ENCODE measurements around the gene ADGRL3.
A peak's percentile ranks its signal among the peaks of the same experiment; 100 is the strongest.
"Not testable (repeated sequence)": the region's sequence is repeated elsewhere in the genome, so short reads cannot be mapped to it uniquely, and the experiment has no call there.

The ADGRL3 gene

DNA sequence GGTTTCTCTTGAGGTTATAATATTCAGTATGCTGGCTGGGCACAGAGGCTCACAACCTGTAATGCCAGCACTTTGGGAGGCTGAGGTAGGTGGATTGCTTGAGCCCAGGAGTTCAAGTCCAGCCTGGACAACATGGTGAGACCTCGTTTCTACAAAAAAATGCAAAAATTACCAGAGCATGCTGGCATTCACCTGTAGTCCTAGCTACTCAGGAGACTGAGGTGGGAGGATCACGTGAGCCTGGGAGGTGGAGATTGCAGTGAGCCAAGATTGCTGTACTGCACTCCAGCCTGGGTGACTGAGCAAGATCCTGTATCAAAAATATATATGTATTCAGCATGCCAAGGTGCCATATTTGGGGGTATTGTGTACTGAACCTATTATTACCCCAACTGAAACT lies 552.5 kb downstream of the ADGRL3 start:
- DNase-seq (ENCODE audit: low read depth, low spot score) = no peak

- DNase-seq (ENCODE audit: low read depth, low spot score) = no peak
These were observed 553.6 kb downstream of the ADGRL3 start for GRCh38 chr4:61753739-61754138.

GRCh38 chr4:61756937-61757336 lies 556.8 kb downstream of the ADGRL3 start:
- DNase-seq (ENCODE audit: low read depth, low spot score) = not testable (repeated sequence)

DNA sequence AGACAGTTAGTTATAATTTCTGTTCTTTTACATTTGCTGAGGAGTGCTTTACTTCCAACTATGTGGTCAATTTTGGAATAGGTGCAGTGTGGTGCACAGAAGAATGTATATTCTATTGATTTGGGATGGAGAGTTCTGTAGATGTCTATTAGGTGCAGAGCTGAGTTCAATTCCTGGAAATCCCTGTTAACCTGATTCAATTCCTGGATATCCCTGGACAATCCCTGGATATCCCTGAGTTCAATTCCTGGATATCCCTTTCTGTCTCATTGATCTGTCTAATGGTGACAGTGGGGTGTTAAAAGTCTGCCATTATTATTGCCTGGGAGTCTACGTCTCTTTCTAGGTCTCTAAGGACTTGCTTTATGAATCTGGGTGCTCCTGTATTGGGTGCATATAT lies 557.9 kb downstream of the ADGRL3 start:
- not testable (repeated sequence) for DNase-seq (ENCODE audit: low read depth, low spot score)

DNA sequence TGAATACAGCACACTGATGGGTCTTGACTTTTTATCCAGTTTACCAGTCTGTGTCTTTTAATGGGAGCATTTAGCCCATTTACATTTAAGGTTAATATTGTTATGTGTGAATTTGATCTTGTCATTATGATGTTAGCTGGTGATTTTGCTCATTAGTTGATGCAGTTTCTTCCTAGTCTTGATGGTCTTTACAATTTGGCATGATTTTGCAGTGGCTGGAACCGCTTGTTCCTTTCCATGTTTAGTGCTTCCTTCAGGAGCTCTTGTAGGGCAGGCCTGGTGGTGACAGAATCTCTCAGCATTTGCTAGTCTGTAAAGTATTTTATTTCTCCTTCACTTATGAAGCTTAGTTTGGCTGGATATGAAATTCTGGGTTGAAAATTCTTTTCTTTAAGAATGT lies 558.5 kb downstream of the ADGRL3 start:
- DNase-seq (ENCODE audit: low read depth, low spot score) = not testable (repeated sequence)

- DNase-seq (ENCODE audit: low read depth, low spot score) = not testable (repeated sequence)
These were observed 559.1 kb downstream of the ADGRL3 start for GRCh38 chr4:61759245-61759644.

DNA sequence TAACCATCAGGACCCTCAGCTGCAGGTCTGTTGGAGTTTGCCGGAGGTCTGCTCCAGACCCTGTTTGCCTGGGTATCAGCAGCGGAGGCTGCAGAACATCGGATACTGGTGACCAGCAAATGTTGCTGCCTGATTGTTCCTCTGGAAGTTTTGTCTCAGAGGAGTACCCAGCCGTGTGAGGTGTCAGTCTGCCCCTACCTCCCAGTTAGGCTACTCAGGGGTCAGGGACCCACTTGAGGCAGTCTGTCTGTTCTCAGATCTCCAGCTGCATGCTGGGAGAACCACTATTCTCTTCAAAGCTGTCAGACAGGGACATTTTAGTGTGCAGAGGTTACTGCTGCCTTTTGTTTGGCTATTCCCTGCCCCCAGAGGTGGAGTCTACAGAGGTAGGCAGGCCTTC lies 559.8 kb downstream of the ADGRL3 start:
- not testable (repeated sequence) for DNase-seq (ENCODE audit: low read depth, low spot score)

DNA sequence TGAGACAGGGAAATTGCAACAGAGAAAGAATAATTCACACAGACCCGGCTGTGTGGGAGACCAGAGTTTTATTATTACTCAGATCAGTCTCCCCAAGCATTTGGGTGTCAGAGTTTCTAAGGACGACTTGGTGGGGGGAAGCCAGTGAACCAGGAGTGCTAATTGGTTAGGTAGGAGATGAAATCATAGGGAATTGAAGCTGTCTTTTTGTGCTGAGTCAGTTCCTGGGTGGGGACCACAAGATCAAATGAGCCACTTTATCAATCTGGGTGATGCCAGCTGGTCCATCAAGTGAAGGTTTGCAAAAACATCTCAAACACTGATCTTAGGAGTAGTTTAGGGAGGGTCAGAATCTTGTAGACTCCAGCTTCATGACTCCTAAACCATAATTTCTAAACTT lies 560.7 kb downstream of the ADGRL3 start:
- no peak for DNase-seq (ENCODE audit: low read depth, low spot score)

DNA sequence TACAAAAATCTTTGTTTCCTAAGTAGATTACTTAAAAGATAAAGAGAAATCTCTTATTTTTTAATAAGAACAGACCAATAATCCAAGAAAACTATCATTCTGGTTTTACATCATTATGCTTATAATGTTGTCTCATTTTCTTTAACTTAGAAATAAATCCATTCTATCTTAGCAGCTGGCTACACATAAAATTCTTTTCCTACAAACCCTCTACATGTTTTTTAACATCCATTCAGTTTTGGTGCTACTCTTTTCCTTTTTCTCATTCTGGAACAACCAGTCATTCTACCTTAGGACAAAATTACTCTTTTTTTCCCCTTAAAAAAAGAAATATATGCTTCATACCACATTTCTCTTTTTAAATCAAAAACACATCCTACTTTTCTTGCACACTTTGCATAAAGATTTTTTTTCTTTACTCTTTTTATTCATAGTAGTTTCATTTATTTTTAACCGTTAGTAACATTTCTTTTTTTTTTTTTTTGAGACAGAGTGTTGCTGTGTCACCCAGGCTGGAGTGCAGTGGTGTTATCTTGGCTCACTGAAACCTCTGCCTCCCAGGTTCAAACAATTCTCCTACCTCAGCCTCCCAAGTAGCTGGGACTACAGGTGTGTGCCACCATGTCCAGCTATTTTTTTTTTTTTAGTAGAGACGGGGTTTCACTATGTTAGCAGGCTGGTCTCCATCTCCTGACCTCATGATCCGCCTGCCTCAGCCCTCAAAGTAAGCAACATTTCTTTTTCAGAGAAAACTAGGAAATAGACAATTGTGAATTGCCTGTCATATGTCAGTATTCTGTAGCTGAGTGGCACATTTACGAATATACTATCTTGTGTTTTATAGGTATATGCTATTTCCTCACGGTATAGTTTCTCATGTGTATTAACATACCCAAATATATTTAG lies 562.8 kb downstream of the ADGRL3 start:
- DNase-seq (ENCODE audit: low read depth, low spot score) = no peak

- DNase-seq (ENCODE audit: low read depth, low spot score) = no peak
These were observed 563.6 kb downstream of the ADGRL3 start for GRCh38 chr4:61763682-61764081.

GRCh38 chr4:61764090-61764489 lies 564.0 kb downstream of the ADGRL3 start:
- not testable (repeated sequence) for DNase-seq (ENCODE audit: low read depth, low spot score)

- DNase-seq (ENCODE audit: low read depth, low spot score) = not testable (repeated sequence)
These were observed 569.5 kb downstream of the ADGRL3 start for GRCh38 chr4:61769444-61770167.

DNA sequence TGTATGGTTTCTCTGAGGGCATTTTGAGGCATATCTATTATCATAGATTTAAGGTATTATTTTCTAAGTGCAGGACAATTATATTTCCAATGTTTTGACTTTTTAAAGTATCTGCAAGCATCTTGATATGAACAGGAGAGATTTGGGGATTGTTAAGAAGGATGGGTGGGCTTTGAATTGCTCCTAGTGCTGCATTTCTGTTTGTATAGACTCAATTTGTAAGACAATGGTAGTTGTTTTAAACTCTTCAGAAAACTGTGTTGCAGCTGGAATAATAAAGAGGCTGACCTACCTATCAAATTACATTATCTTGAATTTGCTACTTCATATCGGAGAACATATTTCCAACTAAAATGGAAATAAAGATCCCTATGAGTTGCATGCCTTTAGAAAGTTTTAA lies 570.3 kb downstream of the ADGRL3 start:
- peak; percentile 20 for DNase-seq (ENCODE audit: low read depth, low spot score)

GRCh38 chr4:61771056-61771455 lies 570.9 kb downstream of the ADGRL3 start:
- DNase-seq (ENCODE audit: low read depth, low spot score) = no peak

DNA sequence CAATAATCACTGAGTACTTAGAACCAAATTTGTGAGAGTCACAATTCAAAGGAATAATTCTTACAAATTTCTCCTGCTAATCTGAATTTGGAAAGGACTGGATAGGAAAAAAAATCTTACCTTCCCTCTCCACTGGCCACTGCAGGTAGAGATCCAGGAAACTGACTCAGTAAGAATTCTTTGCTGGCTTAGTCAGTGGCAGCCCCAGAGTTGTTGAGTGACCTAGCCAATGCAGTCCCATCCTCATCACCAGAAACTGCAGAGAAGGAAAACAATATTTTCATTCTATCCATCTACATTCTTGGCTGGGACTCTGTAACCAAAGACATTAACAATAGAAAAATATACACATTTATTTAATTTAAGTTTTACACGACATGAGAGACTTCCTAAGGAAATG lies 572.0 kb downstream of the ADGRL3 start:
- DNase-seq (ENCODE audit: low read depth, low spot score) = no peak

DNA sequence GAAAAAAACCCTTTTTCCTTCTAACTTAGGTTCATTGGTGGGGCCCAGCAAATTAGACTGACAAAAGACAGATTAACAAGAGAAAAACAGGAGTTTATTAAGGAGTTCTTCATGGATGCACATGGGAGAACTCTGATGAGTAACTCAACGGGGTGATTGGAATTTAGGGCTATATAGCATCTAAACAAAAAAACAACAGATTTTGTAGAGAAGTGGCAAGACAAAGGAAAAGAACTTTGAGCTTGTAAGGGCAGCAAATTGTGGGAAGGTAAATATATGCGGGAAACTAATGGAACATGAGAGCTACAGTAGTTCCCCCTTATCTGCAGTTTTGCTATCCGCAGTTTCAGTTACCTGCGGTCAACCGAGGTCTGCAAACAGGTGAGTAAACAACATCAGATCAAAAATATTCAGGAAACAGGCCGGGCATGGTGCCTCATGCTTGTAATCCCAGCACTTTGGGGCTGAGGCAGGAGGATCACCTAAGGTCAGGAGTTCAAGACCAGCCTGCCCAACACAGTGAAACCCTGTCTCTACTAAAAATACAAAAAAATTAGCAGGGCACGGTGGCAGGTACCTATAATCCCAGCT lies 573.6 kb downstream of the ADGRL3 start:
- no peak for DNase-seq (ENCODE audit: low read depth, low spot score)

GRCh38 chr4:61782133-61782532 lies 582.0 kb downstream of the ADGRL3 start:
- no peak for DNase-seq (ENCODE audit: low read depth, low spot score)

GRCh38 chr4:61783050-61783449 lies 582.9 kb downstream of the ADGRL3 start:
- DNase-seq (ENCODE audit: low read depth, low spot score) = no peak

GRCh38 chr4:61785761-61786160 lies 585.6 kb downstream of the ADGRL3 start:
- DNase-seq (ENCODE audit: low read depth, low spot score) = no peak

- DNase-seq (ENCODE audit: low read depth, low spot score) = no peak
These were observed 586.1 kb downstream of the ADGRL3 start for GRCh38 chr4:61786211-61786610.

- DNase-seq (ENCODE audit: low read depth, low spot score) = no peak
These were observed 595.9 kb downstream of the ADGRL3 start for GRCh38 chr4:61795998-61796397.

DNA sequence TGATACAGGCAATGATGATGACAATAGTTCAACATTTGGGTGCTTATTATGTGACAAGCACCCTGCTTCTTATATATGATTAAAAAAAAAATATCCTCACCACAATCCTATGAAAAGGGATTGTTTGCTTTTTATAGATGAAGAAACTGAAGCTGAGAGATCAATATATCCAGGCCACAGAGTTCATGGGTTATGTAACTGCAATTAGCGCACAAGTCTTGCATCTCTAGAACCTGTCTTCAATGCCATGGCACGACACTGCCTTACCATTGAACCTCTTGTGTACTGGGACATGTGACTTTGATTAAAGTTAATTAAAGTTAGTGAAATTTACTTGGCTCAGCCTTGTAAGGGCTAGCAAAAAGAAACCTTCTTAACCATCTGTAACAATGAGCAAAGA lies 599.7 kb downstream of the ADGRL3 start:
- DNase-seq (ENCODE audit: low read depth, low spot score) = no peak

Measured in brain pericyte (primary cell).